ENCODE data around the gene CXADR.

The CXADR gene

GRCh38 chr21:17612565-17613241 is 99.9 kb downstream of the CXADR start, which contains the start of gene BTG3:
TSS of gene BTG3 (minus strand) at chr21:17612901. CDS start at chr21:17609144, 3,757 bp downstream.
- H3K27ac ChIP-seq (replicated peaks): peak within 1 kb of the TSS; percentile 32
- TF ChIP-seq CTCF (IDR thresholded peaks at IDR 0.05; ENCODE audit: insufficient read depth, low read length) (no peak), POLR2AphosphoS5 (IDR thresholded peaks at IDR 0.05; ENCODE audit: low read depth) (peak; percentile 46)
- H3K27me3 ChIP-seq (ENCODE audit: insufficient read depth, poor library complexity, severe bottlenecking): no peaks in the 10 kb centered on the region
- peak within 1 kb of the TSS; percentile 80 for H3K4me3 ChIP-seq (replicated peaks; ENCODE audit: insufficient read depth, low read length)
- DNase-seq (ENCODE audit: low read depth in 1 of 2, low spot score in 1 of 2): peak; percentile 39 to 50

GRCh38 chr21:17613242-17613676 is 100.4 kb downstream of the CXADR start:
- no peak for DNase-seq (ENCODE audit: low read depth in 1 of 2, low spot score in 1 of 2)

GRCh38 chr21:17616831-17617230 is 104.0 kb downstream of the CXADR start:
- no peak for TF ChIP-seq REST (IDR thresholded peaks at IDR 0.05; ENCODE audit: insufficient replicate concordance, low read depth)
- no peak for TF ChIP-seq GABPA (IDR thresholded peaks at IDR 0.05; ENCODE audit: low read depth)
- TF ChIP-seq CTCF (IDR thresholded peaks at IDR 0.05; ENCODE audit: insufficient read depth, low read length): no peak
- Histone ChIP-seq H3K27me3 (ENCODE audit: insufficient read depth, poor library complexity, severe bottlenecking) (peaks cover 3% of the 10 kb centered on the region), H3K27ac (replicated peaks) (no peak overlapping the region), H3K4me3 (replicated peaks; ENCODE audit: insufficient read depth, low read length) (no peak overlapping the region)
- DNase-seq (ENCODE audit: low read depth in 1 of 2, low spot score in 1 of 2): no peak

More at GRCh38 chr21:17613242-17613676, 100.4 kb downstream of the CXADR start:
- Histone ChIP-seq H3K27me3 (ENCODE audit: insufficient read depth, poor library complexity, severe bottlenecking) (no peaks in the 10 kb centered on the region), H3K4me3 (replicated peaks; ENCODE audit: insufficient read depth, low read length) (peak overlapping the region; percentile 80), H3K27ac (replicated peaks) (no peak overlapping the region)
- TF ChIP-seq GABPA (IDR thresholded peaks at IDR 0.05; ENCODE audit: low read depth) (no peak), CTCF (IDR thresholded peaks at IDR 0.05; ENCODE audit: insufficient read depth, low read length) (no peak), POLR2AphosphoS5 (IDR thresholded peaks at IDR 0.05; ENCODE audit: low read depth) (no peak), SPI1 (IDR thresholded peaks at IDR 0.05; ENCODE audit: borderline replicate concordance, low read depth) (no peak), REST (IDR thresholded peaks at IDR 0.05; ENCODE audit: insufficient replicate concordance, low read depth) (no peak)

- no peak for DNase-seq (ENCODE audit: low read depth in 1 of 2, low spot score in 1 of 2)
- Histone ChIP-seq H3K27me3 (ENCODE audit: insufficient read depth, poor library complexity, severe bottlenecking) (peaks cover 3% of the 10 kb centered on the region), H3K4me3 (replicated peaks; ENCODE audit: insufficient read depth, low read length) (no peak overlapping the region), H3K27ac (replicated peaks) (no peak overlapping the region)
- TF ChIP-seq POLR2AphosphoS5 (IDR thresholded peaks at IDR 0.05; ENCODE audit: low read depth) (no peak), SPI1 (IDR thresholded peaks at IDR 0.05; ENCODE audit: borderline replicate concordance, low read depth) (no peak), REST (IDR thresholded peaks at IDR 0.05; ENCODE audit: insufficient replicate concordance, low read depth) (no peak)
Measured at GRCh38 chr21:17622018-17622417, 109.2 kb downstream of the CXADR start.

All from HL-60 (cell line).